ENCODE data around the gene SCN3B.

The SCN3B gene

GRCh38 chr11:123681030-123681429 is 26.6 kb upstream of the SCN3B start:
- TF ChIP-seq POLR2AphosphoS5 (IDR thresholded peaks at IDR 0.05; ENCODE audit: low read depth, low read length) = no peak
- no peak for TF ChIP-seq TAF1 (IDR thresholded peaks at IDR 0.05; ENCODE audit: borderline replicate concordance, insufficient read depth, low read length)
- no peak for TF ChIP-seq SIN3A (IDR thresholded peaks at IDR 0.05; ENCODE audit: borderline replicate concordance, insufficient read depth, low read length)
- TF ChIP-seq FOXP2 (optimal IDR thresholded peaks at IDR 0.05; ENCODE audit: borderline replicate concordance, extremely low read depth, extremely low read length, insufficient read depth) = no peak
- TF ChIP-seq, protein P1, sequence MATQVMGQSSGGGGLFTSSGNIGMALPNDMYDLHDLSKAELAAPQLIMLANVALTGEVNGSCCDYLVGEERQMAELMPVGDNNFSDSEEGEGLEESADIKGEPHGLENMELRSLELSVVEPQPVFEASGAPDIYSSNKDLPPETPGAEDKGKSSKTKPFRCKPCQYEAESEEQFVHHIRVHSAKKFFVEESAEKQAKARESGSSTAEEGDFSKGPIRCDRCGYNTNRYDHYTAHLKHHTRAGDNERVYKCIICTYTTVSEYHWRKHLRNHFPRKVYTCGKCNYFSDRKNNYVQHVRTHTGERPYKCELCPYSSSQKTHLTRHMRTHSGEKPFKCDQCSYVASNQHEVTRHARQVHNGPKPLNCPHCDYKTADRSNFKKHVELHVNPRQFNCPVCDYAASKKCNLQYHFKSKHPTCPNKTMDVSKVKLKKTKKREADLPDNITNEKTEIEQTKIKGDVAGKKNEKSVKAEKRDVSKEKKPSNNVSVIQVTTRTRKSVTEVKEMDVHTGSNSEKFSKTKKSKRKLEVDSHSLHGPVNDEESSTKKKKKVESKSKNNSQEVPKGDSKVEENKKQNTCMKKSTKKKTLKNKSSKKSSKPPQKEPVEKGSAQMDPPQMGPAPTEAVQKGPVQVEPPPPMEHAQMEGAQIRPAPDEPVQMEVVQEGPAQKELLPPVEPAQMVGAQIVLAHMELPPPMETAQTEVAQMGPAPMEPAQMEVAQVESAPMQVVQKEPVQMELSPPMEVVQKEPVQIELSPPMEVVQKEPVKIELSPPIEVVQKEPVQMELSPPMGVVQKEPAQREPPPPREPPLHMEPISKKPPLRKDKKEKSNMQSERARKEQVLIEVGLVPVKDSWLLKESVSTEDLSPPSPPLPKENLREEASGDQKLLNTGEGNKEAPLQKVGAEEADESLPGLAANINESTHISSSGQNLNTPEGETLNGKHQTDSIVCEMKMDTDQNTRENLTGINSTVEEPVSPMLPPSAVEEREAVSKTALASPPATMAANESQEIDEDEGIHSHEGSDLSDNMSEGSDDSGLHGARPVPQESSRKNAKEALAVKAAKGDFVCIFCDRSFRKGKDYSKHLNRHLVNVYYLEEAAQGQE (IDR thresholded peaks at IDR 0.05; ENCODE audit: insufficient read depth in 1 of 2, low read depth in 2 of 2, low read length in 2 of 2) = no peak

DNA sequence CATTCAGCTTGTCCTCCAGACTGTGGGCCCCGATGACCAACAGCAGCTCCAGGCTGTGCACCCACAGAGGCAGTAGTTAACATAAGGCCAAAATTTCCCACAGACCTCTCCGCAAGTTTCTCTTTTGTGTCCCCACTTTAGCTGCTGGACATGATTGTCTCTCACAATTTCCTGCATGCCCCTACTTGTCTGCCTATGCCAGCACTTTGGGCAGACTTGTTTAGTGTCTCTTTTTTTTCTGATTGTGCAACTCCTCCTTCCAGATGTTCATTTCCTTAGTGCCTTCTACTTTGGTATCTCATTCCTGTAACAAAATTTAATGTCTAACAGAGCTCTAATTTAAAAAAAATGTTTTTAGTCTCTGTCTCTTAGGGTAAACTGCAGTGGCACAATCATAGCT is 23.8 kb upstream of the SCN3B start:
- no peak for TF ChIP-seq FOXP2 (optimal IDR thresholded peaks at IDR 0.05; ENCODE audit: borderline replicate concordance, extremely low read depth, extremely low read length, insufficient read depth)
- TF ChIP-seq TAF1 (IDR thresholded peaks at IDR 0.05; ENCODE audit: borderline replicate concordance, insufficient read depth, low read length) = no peak
- TF ChIP-seq SIN3A (IDR thresholded peaks at IDR 0.05; ENCODE audit: borderline replicate concordance, insufficient read depth, low read length) = no peak
- TF ChIP-seq, protein P1 (IDR thresholded peaks at IDR 0.05; ENCODE audit: insufficient read depth in 1 of 2, low read depth in 2 of 2, low read length in 2 of 2) = no peak
- TF ChIP-seq POLR2AphosphoS5 (IDR thresholded peaks at IDR 0.05; ENCODE audit: low read depth, low read length) = no peak

GRCh38 chr11:123677510-123677909 is 23.1 kb upstream of the SCN3B start:
- TF ChIP-seq POLR2AphosphoS5 (IDR thresholded peaks at IDR 0.05; ENCODE audit: low read depth, low read length) (no peak), SIN3A (IDR thresholded peaks at IDR 0.05; ENCODE audit: borderline replicate concordance, insufficient read depth, low read length) (no peak), FOXP2 (optimal IDR thresholded peaks at IDR 0.05; ENCODE audit: borderline replicate concordance, extremely low read depth, extremely low read length, insufficient read depth) (no peak), TAF1 (IDR thresholded peaks at IDR 0.05; ENCODE audit: borderline replicate concordance, insufficient read depth, low read length) (no peak)
- TF ChIP-seq, protein P1 (IDR thresholded peaks at IDR 0.05; ENCODE audit: insufficient read depth in 1 of 2, low read depth in 2 of 2, low read length in 2 of 2) = no peak

DNA sequence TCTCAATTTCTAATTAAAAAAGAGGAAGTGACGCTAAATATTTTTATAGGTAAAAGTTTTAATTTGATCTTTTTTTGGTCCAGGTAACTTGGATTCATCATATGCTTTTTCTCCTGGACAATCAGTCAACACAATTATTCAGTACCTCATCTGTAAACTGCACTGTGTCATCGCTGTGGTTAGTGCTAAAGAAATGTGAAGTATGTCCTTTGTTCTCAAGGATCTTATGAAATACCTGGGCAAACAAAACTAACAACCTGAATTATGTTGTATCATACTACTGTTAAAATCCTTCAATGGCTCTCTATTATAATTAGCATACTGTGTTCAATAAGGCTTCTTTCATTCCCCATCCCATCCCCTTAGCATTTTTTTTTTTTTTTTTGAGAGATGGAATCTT is 19.9 kb upstream of the SCN3B start:
- TF ChIP-seq SIN3A (IDR thresholded peaks at IDR 0.05; ENCODE audit: borderline replicate concordance, insufficient read depth, low read length) = no peak
- TF ChIP-seq FOXP2 (optimal IDR thresholded peaks at IDR 0.05; ENCODE audit: borderline replicate concordance, extremely low read depth, extremely low read length, insufficient read depth) = no peak
- no peak for TF ChIP-seq POLR2AphosphoS5 (IDR thresholded peaks at IDR 0.05; ENCODE audit: low read depth, low read length)
- no peak for TF ChIP-seq TAF1 (IDR thresholded peaks at IDR 0.05; ENCODE audit: borderline replicate concordance, insufficient read depth, low read length)
- TF ChIP-seq, protein P1 (IDR thresholded peaks at IDR 0.05; ENCODE audit: insufficient read depth in 1 of 2, low read depth in 2 of 2, low read length in 2 of 2) = no peak

- TF ChIP-seq TAF1 (IDR thresholded peaks at IDR 0.05; ENCODE audit: borderline replicate concordance, insufficient read depth, low read length) = no peak
- TF ChIP-seq SIN3A (IDR thresholded peaks at IDR 0.05; ENCODE audit: borderline replicate concordance, insufficient read depth, low read length) = no peak
- no peak for TF ChIP-seq POLR2AphosphoS5 (IDR thresholded peaks at IDR 0.05; ENCODE audit: low read depth, low read length)
- TF ChIP-seq, protein P1 (IDR thresholded peaks at IDR 0.05; ENCODE audit: insufficient read depth in 1 of 2, low read depth in 2 of 2, low read length in 2 of 2) = no peak
- TF ChIP-seq FOXP2 (optimal IDR thresholded peaks at IDR 0.05; ENCODE audit: borderline replicate concordance, extremely low read depth, extremely low read length, insufficient read depth) = no peak
Observed at GRCh38 chr11:123672568-123672967, 18.1 kb upstream of the SCN3B start.
